Cerebellar cortex (tissue), 1 donor: ENCODE measurements around the gene THSD4.
"Not testable (repeated sequence)": the region's sequence is repeated elsewhere in the genome, so short reads cannot be mapped to it uniquely, and the experiment has no call there.

ENCODE experiments used
- DNase-seq: peaks from one replicate; pipeline ENCODE4 v3.0.0-alpha.2; 2015; ENCODE audit warnings: low spot score

THSD4 gene

GRCh38 chr15:71657141-71657540, 541.9 kb downstream of the THSD4 start:
- no peak for DNase-seq

GRCh38 chr15:71658036-71658435, 542.8 kb downstream of the THSD4 start:
- no peak for DNase-seq

- no peak for DNase-seq
These were observed 543.8 kb downstream of the THSD4 start for GRCh38 chr15:71658827-71659729.

- no peak for DNase-seq
These were observed 544.4 kb downstream of the THSD4 start for GRCh38 chr15:71659730-71660067.

- no peak for DNase-seq
These were observed 545.2 kb downstream of the THSD4 start for GRCh38 chr15:71660501-71660900.

GRCh38 chr15:71662306-71662705, 547.0 kb downstream of the THSD4 start:
- no peak for DNase-seq

- no peak for DNase-seq
These were observed 549.4 kb downstream of the THSD4 start for GRCh38 chr15:71664622-71665021.

- DNase-seq: no peak
These were observed 551.7 kb downstream of the THSD4 start for GRCh38 chr15:71666763-71667620.

- DNase-seq: no peak
These were observed 554.4 kb downstream of the THSD4 start for GRCh38 chr15:71669688-71670087.

- DNase-seq: not testable (repeated sequence)
These were observed 555.0 kb downstream of the THSD4 start for GRCh38 chr15:71670222-71670621.

- DNase-seq: no peak
These were observed 559.1 kb downstream of the THSD4 start for GRCh38 chr15:71674354-71674753.

GRCh38 chr15:71677352-71677751, 562.1 kb downstream of the THSD4 start:
- no peak for DNase-seq

- no peak for DNase-seq
These were observed 562.5 kb downstream of the THSD4 start for GRCh38 chr15:71677766-71678165.

- no peak for DNase-seq
These were observed 562.9 kb downstream of the THSD4 start for GRCh38 chr15:71678191-71678590.

- no peak for DNase-seq
These were observed 563.3 kb downstream of the THSD4 start for GRCh38 chr15:71678605-71679004.

- DNase-seq: no peak
These were observed 564.0 kb downstream of the THSD4 start for GRCh38 chr15:71679223-71679792.

GRCh38 chr15:71679793-71680353, 564.6 kb downstream of the THSD4 start:
- no peak for DNase-seq

GRCh38 chr15:71682001-71682400, 566.7 kb downstream of the THSD4 start:
- DNase-seq: no peak

- no peak for DNase-seq
These were observed 568.4 kb downstream of the THSD4 start for GRCh38 chr15:71683411-71684274.

- no peak for DNase-seq
These were observed 570.2 kb downstream of the THSD4 start for GRCh38 chr15:71685420-71685993.
